GM19455 (cell line): ENCODE data around the gene KRTAP2-1.
"Not testable (repeated sequence)": the region's sequence is repeated elsewhere in the genome, so short reads cannot be mapped to it uniquely, and the experiment has no call there.

ENCODE experiments used
- ATAC-seq: cut with Tn5 transposase; IDR thresholded peaks from one replicate; pipeline ENCODE4 v1.9.1; 2021; ENCODE audit not compliant: unreplicated experiment

The KRTAP2-1 gene, protein sequence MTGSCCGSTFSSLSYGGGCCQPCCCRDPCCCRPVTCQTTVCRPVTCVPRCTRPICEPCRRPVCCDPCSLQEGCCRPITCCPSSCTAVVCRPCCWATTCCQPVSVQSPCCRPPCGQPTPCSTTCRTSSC

DNA sequence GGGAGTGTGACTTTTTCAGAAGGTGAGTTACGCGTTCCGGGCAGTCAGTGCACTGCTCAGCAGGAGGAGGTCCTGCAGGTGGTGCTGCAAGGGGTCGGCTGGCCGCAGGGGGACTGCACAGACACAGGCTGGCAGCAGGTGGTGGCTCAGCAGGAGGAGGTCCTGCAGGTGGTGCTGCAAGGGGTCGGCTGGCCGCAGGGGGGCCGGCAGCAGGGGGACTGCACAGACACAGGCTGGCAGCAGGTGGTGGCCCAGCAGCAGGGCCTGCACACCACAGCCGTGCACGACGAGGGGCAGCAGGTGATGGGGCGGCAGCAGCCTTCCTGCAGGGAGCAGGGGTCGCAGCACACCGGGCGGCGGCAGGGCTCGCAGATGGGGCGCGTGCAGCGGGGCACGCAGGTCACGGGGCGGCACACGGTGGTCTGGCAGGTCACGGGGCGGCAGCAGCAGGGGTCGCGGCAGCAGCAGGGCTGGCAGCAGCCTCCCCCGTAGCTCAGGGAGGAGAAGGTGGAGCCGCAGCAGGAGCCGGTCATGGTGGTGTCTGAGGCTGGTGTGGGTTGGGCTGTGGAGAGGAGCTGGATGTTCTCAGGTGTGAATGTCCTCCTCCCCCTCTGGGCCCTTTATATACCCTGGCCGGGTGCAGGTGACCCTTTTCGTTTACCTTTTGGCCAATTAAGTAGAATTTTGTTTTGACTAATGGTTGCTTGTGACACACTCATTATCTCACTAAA is at the start of gene KRTAP2-1:
Gene KRTAP2-1 (minus strand): TSS at position 582 of the 731 bp plus-strand sequence. CDS start 49 bp downstream, at position 533.
- ATAC-seq: not testable (repeated sequence)

DNA sequence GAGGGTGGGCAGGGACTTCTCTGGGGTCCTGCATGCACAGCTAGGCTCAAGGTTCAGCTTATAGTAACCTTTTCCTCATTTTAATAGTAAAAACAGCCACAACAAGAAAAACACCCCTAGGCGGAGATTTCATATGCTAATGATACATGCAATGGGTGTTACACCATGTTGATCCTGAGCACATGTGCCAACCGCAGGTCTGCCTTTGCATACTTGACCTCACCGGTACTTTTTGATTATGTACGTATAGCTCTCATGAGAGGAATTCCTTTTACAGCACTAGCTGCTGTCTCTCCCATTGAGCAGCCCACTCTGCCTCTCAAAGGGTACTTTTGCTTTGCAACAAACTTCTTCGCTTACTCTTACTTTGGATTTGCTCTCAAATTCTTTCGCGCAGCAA is 48.9 kb upstream of the KRTAP2-1 start:
- ATAC-seq: no peak

DNA sequence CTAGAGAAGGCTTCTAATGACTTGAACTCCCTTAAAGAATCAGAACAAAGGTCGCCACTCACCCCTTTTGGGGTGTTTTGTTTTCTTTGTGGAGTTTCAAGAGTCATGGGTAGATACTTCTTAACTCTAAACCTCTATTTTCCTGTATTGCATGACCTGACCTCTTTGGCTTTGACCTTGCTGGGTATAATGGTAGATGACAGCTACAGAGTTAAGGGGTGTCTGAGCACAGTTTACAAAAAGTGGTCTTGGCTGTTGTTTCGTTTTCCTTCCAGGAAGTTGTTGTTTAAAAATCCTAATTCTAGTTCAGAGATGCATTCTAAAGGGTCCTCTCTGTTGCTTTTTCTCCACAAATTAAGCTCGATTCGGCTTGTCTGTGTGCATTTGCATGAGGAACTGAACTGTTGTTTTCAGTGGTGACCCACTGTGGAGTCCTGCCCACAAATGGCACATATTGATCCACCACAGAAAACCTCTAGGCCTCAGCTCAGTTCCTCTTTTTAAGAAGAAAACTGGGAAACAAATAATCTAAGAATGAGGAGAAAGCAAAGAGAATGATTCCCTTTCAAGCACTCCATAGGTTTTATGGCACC is 41.7 kb upstream of the KRTAP2-1 start:
- not testable (repeated sequence) for ATAC-seq

DNA sequence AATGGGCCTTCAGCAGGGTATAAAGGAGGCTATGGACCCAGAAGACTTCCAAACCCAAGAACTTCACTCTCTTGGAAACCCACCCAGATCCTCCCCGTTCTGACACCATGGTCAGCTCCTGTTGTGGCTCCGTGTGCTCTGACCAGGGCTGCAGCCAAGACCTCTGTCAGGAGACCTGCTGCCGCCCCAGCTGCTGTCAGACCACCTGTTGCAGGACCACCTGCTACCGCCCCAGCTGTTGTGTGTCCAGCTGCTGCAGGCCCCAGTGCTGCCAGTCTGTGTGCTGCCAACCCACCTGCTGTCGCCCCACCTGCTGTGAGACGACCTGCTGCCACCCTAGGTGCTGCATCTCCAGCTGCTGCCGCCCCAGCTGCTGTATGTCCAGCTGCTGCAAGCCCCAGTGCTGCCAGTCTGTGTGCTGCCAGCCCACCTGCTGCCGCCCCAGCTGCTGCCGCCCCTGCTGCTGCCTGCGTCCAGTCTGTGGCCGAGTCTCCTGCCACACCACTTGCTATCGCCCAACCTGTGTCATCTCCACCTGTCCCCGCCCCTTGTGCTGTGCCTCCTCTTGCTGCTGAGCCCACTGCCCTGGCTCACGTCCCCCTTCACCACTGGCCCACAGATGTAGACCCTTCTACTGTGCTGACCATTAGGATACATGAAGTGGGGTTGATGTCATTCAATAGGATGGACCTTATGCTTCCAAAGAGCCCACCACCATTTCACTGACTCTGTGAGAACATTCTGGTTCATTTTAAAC is 37.2 kb upstream of the KRTAP2-1 start, which contains the start of gene KRTAP4-7:
Gene KRTAP4-7 (plus strand): TSS at position 51 of the 757 bp plus-strand sequence. CDS start 57 bp downstream, at position 108.
- ATAC-seq: not testable (repeated sequence)

DNA sequence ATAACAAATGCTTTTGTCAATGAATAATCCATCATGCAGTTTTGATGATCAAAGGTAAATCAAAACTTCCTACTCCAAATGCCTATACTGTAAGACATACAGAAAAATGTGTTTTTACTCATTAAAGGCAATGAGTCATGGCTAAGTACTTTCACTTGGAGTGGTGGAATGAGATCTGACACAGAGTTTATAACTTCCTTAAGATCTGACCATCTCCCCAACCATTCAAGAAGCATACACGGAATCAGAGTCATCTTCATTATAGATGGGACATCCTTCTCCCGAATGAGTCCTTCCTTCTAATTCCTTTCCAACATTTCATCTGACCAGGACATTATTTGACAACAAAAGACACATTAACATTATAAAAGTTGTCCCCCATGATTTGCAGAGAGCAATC is 36.3 kb upstream of the KRTAP2-1 start:
- not testable (repeated sequence) for ATAC-seq

DNA sequence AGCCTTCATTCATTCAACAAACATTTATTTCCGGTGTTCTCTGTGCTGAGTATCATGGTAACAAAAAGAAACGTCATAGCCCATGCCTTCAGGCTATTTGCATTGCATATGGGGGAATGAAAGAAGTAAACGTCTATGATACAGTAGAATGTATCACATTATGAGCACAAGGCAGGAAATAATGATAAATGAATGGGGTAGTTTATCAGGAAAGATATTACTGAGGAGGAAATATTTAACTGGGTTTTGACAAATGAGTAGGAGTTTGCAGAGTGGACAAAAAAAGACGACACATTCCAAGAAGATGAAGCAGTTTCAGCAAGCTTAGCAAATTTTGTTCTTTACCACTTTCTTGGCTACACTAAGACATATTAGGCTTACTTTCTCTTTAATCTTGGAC is 35.5 kb upstream of the KRTAP2-1 start:
- ATAC-seq: no peak

DNA sequence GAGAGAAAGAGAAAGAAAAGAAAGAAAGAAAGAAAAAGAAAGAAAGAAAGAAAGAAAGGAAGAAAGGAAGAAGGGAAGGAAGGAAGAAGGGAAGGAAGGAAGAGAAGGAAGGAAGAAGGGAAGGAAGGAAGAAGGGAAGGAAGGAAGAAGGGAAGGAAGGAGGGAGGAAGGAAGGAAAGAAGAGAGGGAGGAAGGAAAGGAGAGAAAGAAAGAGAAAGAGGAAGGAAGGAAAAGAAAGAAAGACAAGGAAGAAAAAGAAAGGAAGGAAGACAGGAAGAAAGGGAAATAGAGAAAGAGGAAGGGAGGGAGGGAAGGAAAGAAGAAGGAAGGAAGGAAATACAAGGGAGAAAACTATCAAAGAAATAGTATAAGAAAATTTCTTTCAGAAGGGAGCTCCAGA is 29.7 kb upstream of the KRTAP2-1 start:
- ATAC-seq: no peak

DNA sequence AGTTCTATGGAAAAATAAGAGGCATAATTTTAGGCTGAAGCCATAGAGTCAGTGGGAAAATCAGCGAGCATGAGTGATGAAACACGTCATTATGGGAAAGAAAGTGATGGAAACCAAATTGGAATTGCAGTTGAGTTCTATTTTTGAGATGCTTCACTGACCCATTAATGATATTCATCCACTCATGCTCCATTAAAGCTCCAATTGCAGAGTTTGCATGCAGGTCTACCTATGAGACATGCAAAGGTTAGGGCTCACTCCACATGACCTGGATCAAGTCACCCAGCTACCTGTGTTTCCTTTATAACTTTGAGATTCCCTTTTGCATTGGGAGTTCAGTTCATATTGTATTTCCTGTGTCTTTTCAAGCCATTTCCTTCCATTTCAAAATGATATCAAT is 26.6 kb upstream of the KRTAP2-1 start:
- ATAC-seq: no peak

DNA sequence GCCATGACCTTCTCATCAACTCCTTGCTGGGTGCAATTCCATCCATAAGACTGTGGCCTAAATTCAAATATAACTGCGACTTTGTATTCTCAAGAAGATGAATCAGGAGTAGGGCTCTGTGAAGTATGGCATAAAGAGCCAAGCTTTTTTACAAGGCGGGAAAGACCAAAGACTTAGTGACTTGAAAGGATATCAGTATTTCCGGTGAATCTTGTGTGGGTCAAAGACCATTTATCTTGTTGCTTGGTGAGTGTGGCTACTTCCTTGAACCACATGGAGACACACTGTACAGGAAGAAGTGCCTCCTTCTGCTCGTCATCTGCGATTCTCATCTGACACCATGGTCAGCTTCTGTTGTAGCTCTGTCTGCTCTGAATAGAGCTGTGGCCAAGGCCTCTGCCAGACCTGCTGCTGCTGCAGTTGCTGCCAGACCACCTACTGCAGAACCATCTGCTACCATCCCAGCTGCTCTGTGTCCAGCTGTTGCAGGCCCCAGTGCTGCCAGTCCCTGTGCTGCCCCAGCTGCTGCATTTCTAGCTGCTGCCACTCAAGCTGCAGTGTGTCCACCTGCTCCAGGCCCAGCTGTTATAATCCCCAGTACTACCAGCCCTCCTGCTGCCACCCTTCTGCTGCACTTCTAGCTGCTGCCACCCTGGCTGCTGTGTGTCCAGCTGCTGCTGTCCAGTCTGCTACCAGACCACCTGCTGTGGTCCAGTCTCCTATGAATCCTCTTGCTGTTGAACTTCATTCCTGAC is 24.7 kb upstream of the KRTAP2-1 start:
- ATAC-seq: no peak

DNA sequence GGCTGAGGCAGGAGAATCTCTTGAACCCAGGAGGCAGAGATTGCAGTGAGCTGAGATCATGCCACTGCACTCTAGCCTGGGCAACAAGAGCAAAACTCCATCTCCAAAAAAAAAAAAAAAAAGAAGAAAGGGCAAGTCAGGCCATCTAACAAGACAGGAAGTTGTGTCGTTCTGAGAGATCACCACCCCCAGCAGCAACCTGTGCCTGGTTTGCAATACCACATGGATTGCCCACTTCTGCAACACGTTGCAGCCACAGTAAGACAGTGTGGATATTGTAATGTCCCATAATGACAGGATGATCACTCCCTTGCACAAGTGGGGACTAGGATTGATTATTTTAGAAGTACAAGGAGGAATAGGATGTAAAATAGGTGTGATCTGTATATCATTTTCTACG is 21.9 kb upstream of the KRTAP2-1 start:
- no peak for ATAC-seq

DNA sequence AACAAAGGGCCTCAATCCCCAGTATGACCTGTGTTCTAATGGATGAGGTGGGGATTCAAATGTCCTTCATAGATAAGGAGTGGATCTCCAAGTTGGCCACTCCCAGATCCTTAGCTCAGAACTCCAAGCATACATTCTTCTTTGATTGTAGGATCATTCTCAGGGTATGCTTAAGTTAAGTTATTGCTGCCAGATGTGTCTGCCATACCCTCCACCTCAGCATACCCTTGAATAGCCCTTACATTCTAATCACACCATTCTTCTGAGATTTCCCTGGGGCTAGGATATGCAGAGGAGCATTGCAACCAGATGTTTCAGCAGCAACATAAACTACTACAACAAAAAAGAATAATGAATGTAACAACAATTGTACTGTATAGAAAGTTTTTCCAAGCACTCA is 20.2 kb upstream of the KRTAP2-1 start:
- ATAC-seq: no peak

DNA sequence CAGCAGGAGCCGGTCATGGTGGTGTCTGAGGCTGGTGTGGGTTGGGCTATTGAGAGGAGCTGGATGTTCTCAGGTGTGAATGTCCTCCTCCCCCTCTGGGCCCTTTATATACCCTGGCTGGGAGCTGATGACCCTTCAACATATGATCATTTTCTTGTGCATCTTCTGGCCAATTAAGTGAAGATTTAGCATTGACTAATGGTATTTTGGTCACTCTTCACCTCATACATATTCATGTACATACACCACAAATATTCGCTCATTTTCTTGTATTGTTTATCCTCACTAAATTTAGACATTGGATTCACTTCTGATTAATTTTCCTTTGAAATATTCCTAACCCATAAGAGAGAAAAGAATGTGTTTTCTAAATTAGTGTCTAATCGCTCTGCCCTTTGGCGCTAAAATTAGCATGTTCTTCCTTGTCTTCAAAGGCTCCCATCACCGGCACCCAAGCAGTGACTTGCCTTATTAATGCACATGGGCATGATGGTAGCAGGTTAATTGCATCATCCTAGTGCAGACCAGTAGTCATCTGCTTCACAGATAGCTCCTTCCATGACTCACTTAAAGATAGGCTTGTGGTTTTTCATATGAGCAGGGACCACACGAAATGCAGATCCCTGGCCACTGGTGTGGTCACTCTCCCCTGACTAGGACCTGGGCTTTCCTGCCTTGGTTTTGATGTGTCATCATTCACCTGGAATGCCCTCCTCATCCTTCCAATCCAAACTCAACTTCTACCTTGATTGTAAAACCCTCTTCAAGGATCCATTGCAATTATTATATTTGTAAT is 18.9 kb upstream of the KRTAP2-1 start, which contains the start of gene KRTAP2-4:
Gene KRTAP2-4 (minus strand): TSS at position 51 of the 796 bp plus-strand sequence. CDS start 34 bp downstream, at position 17.
- no peak for ATAC-seq

DNA sequence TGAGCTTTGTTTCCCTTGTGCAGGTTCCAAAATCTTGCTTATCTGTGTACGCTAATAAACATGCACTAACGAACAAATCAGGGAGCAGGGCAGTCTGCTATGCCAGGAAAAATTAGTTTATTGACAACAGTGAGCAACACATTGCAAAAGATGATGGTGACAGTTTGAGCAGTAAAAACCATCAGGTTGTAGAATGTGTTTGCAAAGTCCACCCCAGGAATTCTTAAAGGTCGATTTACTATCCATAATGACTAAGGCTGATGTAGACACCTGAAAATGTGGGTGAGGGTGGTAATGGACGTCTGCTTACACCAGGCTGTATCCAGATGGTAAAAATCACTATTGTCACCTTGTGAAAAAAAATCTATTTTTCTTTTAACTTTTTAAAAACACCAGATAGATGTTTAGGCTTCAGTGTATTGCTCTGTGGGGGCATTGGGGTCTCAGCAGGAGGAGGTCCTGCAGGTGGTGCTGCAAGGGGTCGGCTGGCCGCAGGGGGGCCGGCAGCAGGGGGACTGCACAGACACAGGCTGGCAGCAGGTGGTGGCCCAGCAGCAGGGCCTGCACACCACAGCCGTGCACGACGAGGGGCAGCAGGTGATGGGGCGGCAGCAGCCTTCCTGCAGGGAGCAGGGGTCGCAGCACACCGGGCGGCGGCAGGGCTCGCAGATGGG is 18.0 kb upstream of the KRTAP2-1 start:
- ATAC-seq: not testable (repeated sequence)

DNA sequence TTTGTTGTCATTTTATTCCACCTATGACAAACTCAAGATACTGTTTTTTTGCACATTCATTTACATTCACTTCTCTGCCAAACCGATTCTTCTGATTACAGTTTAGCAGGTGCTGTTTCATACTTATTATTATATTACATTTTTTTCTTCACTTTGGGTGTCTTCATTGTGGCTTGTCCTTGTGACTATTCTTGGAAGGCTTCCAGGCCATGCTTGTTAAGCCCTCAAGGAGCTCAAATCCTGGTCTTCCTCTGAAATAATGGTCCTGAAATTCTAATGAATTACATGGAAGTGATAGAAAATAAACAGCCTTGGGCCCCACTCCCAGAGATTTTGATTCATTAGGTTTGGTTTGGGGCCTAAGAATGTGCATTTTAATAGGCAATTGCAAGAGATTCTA is 17.2 kb upstream of the KRTAP2-1 start:
- ATAC-seq: no peak

DNA sequence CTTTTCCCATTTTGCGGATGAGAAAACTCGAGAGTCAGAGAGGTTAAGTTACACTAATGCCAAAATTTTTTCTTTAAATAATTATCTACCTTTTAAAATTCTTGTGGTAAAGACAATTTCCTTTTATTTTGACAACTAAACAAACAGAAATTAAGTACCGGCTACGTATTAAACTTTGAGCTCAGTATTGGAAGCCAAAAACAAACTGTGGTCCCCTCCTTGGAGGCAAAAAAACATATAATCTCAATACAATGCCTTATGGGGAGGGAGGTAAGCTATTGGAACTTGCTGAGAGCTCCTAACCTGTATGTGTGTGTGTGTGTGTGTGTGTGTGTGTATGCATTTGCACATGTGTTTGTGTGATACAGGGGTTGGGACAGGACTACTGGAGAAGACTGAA is 16.3 kb upstream of the KRTAP2-1 start:
- ATAC-seq: no peak

DNA sequence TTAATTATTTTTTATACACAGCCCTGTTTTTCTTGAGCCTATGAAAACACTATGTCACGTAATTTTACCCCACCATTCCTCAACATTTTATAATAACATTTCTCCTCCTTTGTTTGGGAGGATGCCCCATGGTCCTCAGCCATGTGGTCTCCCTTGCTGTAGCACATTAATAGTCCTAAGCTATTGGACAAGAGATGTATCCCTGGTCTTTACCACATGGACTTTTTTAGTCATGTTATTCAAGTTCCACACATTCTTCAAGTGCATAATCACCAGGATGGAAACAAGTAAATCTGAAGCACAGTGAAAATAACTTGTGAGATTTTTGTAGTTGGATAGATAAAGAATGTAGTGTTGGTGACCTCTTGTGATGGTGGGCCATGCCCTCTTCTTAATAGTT is 14.8 kb upstream of the KRTAP2-1 start:
- ATAC-seq: no peak

DNA sequence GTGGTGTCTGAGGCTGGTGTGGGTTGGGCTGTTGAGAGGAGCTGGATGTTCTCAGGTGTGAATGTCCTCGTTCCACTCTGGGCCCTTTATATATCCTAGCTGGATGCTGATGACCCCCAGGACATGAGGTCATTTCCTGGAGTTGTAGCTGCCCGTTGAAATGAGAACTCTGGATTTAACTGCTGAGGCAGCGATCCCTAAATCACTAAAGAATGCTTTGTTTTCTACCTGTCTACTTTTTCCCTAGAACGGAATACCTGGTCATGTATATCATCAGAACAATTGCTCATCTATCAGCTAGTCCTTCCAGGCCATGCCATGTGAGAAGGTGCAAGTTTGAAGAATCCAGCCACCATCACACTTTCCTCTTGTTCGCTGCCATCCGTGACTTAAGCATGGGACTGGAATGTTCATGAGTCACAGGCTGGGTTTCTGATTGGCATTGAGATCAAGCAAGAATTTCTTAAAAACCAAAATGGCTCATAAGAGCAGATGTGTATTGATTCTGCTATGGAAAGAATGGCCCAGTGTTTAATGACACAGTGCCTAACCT is 13.0 kb upstream of the KRTAP2-1 start, which contains the start of gene KRTAP2-3:
Gene KRTAP2-3 (minus strand): TSS at position 63 of the 553 bp plus-strand sequence. CDS start 64 bp downstream, outside the sequence.
- ATAC-seq: no peak

DNA sequence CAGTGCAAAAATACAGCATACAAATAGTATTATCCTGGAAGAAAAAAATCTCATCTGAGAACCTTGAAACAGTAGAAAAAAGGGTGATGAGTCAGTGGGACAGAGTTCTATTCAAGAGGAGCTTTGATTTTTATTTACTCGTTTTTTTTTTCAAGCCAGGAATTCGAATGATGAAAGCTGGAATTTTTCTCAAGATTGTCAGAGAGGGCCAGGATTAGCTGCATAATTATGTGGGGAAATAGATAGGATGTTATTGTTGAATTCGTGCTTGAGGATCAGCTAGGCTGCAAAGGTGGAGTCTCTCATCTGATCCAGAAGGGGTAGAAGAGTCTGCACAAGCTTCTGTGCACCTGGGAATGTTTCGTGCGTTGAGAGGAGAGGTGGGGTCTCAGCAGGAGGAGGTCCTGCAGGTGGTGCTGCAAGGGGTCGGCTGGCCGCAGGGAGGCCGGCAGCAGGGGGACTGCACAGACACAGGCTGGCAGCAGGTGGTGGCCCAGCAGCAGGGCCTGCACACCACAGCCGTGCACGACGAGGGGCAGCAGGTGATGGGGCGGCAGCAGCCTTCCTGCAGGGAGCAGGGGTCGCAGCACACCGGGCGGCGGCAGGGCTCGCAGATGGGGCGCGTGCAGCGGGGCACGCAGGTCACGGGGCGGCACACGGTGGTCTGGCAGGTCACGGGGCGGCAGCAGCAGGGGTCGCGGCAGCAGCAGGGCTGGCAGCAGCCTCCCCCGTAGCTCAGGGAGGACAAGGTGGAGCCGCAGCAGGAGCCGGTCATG is 12.3 kb upstream of the KRTAP2-1 start:
- ATAC-seq: not testable (repeated sequence)
